Gastroesophageal sphincter (tissue), 3 donors: ENCODE data around the gene B4GALNT3.

Source experiments
- POLR2A ChIP-seq, 2 donors: fragments of 450-650 bp; IDR thresholded peaks; one replicate each; pipeline ENCODE4 v1.6.1; 2017; ENCODE audit warnings: antibody characterized with exemption in 2 of 2, mild to moderate bottlenecking in 2 of 2, moderate library complexity in 1 of 2
- TF ChIP-seq, protein P1 (sequence below), 4 experiments: fragments of 200-600 bp in 2 of 4; fragments of 450-650 bp in 2 of 4; sonication (generic) in 1 of 4; IDR thresholded peaks; one replicate each; pipeline ENCODE4 v1.5.1; 2017 to 2019; ENCODE audit warnings: antibody characterized with exemption in 4 of 4, mild to moderate bottlenecking in 2 of 4, moderate library complexity in 2 of 4

- TF ChIP-seq, protein P1, sequence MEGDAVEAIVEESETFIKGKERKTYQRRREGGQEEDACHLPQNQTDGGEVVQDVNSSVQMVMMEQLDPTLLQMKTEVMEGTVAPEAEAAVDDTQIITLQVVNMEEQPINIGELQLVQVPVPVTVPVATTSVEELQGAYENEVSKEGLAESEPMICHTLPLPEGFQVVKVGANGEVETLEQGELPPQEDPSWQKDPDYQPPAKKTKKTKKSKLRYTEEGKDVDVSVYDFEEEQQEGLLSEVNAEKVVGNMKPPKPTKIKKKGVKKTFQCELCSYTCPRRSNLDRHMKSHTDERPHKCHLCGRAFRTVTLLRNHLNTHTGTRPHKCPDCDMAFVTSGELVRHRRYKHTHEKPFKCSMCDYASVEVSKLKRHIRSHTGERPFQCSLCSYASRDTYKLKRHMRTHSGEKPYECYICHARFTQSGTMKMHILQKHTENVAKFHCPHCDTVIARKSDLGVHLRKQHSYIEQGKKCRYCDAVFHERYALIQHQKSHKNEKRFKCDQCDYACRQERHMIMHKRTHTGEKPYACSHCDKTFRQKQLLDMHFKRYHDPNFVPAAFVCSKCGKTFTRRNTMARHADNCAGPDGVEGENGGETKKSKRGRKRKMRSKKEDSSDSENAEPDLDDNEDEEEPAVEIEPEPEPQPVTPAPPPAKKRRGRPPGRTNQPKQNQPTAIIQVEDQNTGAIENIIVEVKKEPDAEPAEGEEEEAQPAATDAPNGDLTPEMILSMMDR (IDR thresholded peaks at IDR 0.05), result no peak
- TF ChIP-seq POLR2A (IDR thresholded peaks at IDR 0.05), result no peak
Observed at GRCh38 chr12:475286-475685, 15.5 kb downstream of the B4GALNT3 start.
